T-cell (primary cell): ENCODE results near the gene CTNNA3. TPM values are rescaled to one million over a fixed set of nuclear protein-coding genes. Genes with fewer than 3 reads are reported as not detected.

Experiments used
- ATAC-seq, 4 experiments: fragments of 200-7000 bp in 3 of 4; fragments of 150-1000 bp in 1 of 4; cut with Tn5 transposase; replicated peaks in 1 of 4; 1 replicate in 3 of 4; 2 replicates in 1 of 4; pipeline ENCODE4 v1.10.0; 2021; ENCODE audit warnings: moderate library complexity in 3 of 4, mild to moderate bottlenecking in 2 of 4, moderate number of reproducible peaks in 1 of 4
- CTCF ChIA-PET, 2 donors: fragments of 300-600 bp; sonication (Branson Sonifier 250); formaldehyde crosslinking; loops; one replicate each; lab custom pipeline; 2022; ENCODE audit warnings: antibody characterized with exemption in 2 of 2; lab: Charles Lee
- POLR2A ChIA-PET, 2 donors: fragments of 300-600 bp; sonication (Branson Sonifier 250); formaldehyde crosslinking; loops; one replicate each; lab custom pipeline; 2022; ENCODE audit warnings: antibody characterized with exemption in 2 of 2; lab: Charles Lee
- DNase-seq, 35 experiments: peaks; one replicate each; pipeline versions ENCODE4 v3.0.0 to v3.0.0-alpha.2; 2013 to 2023
- H3K27ac ChIP-seq: one replicate; pipeline ENCODE4 v1.5.1; 2013; ENCODE audit warnings: low read length
- H3K27me3 ChIP-seq, 2 experiments: replicated peaks in 1 of 2; 1 replicate in 1 of 2; 2 replicates in 1 of 2; pipeline versions ENCODE4 v1.6.1 to v1.7.0; 2013; ENCODE audit warnings: low read length in 1 of 2, mixed read lengths in 1 of 2; ENCODE audit not compliant: control insufficient read depth in 2 of 2, insufficient read depth in 2 of 2; ENCODE audit errors: extremely low read depth in 1 of 2
- H3K36me3 ChIP-seq, 2 donors: 1 replicate in 1 of 2; 2 replicates in 1 of 2; pipeline versions ENCODE4 v1.6.1 to v1.7.0; 2013; ENCODE audit warnings: low read length in 1 of 2; ENCODE audit not compliant: control insufficient read depth in 2 of 2, insufficient read depth in 1 of 2; ENCODE audit errors: extremely low read depth in 1 of 2
- H3K4me1 ChIP-seq, 2 experiments: 1 replicate in 1 of 2; 2 replicates in 1 of 2; pipeline versions ENCODE4 v1.6.1 to v1.7.0; 2013; ENCODE audit warnings: low read length in 2 of 2, mixed read lengths in 1 of 2; ENCODE audit not compliant: insufficient read depth in 2 of 2, control insufficient read depth in 1 of 2; ENCODE audit errors: extremely low read depth in 1 of 2
- H3K4me3 ChIP-seq, 2 donors: 1 replicate in 1 of 2; 2 replicates in 1 of 2; pipeline versions ENCODE4 v1.5.1 to v1.7.0; 2013; ENCODE audit warnings: mild to moderate bottlenecking in 2 of 2, low read length in 1 of 2, moderate library complexity in 1 of 2; ENCODE audit not compliant: control insufficient read depth in 1 of 2; ENCODE audit errors: extremely low read depth in 1 of 2
- H3K9me3 ChIP-seq: 2 replicates; pipeline ENCODE4 v1.7.0; 2013
- H3K27ac Mint-ChIP-seq, 2 donors: one replicate each; pipeline ENCODE4 v1.8.0; 2020 to 2021; ENCODE audit warnings: mild to moderate bottlenecking in 2 of 2, mixed read lengths in 2 of 2
- H3K27me3 Mint-ChIP-seq, 2 donors: one replicate each; pipeline ENCODE4 v1.8.0; 2021 to 2022; ENCODE audit warnings: mixed read lengths in 2 of 2
- H3K36me3 Mint-ChIP-seq: one replicate; pipeline ENCODE4 v1.8.0; 2021; ENCODE audit warnings: mixed read lengths
- H3K4me1 Mint-ChIP-seq, 3 donors: one replicate each; pipeline ENCODE4 v1.8.0; 2020 to 2022; ENCODE audit warnings: mixed read lengths in 3 of 3, mild to moderate bottlenecking in 1 of 3
- H3K4me3 Mint-ChIP-seq, 3 donors: one replicate each; pipeline ENCODE4 v1.8.0; 2020 to 2022; ENCODE audit warnings: mild to moderate bottlenecking in 3 of 3, mixed read lengths in 3 of 3, moderate library complexity in 3 of 3
- H3K9me3 Mint-ChIP-seq, 3 donors: one replicate each; pipeline ENCODE4 v1.8.0; 2020 to 2022; ENCODE audit warnings: mixed read lengths in 3 of 3
- WGBS: methylation state at CpG from one replicate; pipeline ENCODE4 v1.1.5; 2013; ENCODE audit warnings: missing lambda C conversion rate; ENCODE audit not compliant: insufficient coverage; 5-methylcytosine and 5-hydroxymethylcytosine counted together
- total RNA-seq, 35 experiments: library from RNA in 6 of 35; stranded (reverse) in 6 of 35; fragments of 120-200 nt in 1 of 35; gene quantifications; one replicate each; pipeline versions ENCODE4 v1.2.1 to v1.2.4 and lab custom pipeline; 2013 to 2026

Gene CTNNA3
- total RNA-seq, 5 donors from 2014 or later (not counting 1 experiment from before 2014, with no cell fraction given), result 0.88 TPM; not detected in 4

DNA sequence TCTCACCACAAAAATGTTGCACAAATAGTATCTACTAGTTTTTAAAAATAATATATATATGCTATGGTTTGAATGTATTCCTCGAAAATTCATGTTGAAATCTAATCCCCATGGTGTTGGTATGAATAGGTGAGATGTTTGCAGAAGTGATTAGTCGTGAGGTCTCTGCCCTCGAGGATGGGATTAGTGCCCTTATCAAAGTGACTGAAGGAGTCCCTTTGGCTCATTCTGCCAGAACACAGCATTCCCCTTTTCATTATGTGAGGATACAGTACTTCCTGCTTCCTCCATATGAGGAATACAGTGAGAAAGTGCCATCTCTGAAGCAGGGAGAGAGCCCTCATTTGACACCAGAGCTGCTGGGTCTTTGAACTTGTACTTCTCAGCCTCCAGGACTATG, 1547.7 kb downstream of the CTNNA3 start:
- WGBS, result no CpG with 5 or more reads among the region's 3 CpGs
- ChIA-PET POLR2A (no interaction called here), CTCF (interaction anchor here in 1 of 2 donors (0.6 kb wide), 1 partner anchor 1618 kb away, joined by 4 read pairs; no protein-coding TSS in a partner anchor)
- H3K4me3 ChIP-seq, result no peak overlapping the region
- H3K27me3 Mint-ChIP-seq, result no peaks in the 10 kb centered on the region
- no peak overlapping the region for H3K27ac ChIP-seq
- no peaks in the 10 kb centered on the region for H3K9me3 ChIP-seq
- ATAC-seq (no peak), DNase-seq (no peak)
- no peaks in the 10 kb centered on the region for H3K27me3 ChIP-seq
- H3K4me3 Mint-ChIP-seq, result no peak overlapping the region
- H3K4me1 ChIP-seq, result no peaks in the 10 kb centered on the region
- no peaks in the 10 kb centered on the region for H3K36me3 ChIP-seq
- H3K9me3 Mint-ChIP-seq, result no peaks in the 10 kb centered on the region
- H3K27ac Mint-ChIP-seq, result no peak overlapping the region
- no peaks in the 10 kb centered on the region for H3K36me3 Mint-ChIP-seq
- H3K4me1 Mint-ChIP-seq, result no peaks in the 10 kb centered on the region

DNA sequence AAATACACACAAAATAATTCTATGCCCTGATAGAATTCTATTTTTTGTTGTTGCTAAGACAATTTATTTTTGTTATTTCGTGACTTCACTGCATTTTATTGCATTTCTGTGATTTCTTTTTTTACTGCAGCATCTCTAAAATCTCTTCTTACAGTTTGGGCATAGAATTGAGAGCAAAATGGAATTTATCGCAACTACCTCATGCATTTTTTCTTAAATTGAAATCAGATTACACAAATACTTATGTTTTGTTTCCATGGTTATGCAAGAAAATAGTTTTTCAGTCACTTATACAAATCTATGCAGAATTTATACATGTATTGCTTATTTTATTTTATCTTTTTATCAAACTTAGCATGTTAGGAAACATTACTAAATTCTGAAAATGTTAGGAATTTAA, 1552.0 kb downstream of the CTNNA3 start:
- ATAC-seq (no peak), DNase-seq (no peak)
- CTCF ChIA-PET, result no interaction called here
- Mint-ChIP-seq H3K36me3 (no peaks in the 10 kb centered on the region), H3K4me3 (no peak overlapping the region), H3K27ac (no peak overlapping the region), H3K4me1 (no peaks in the 10 kb centered on the region), H3K27me3 (no peaks in the 10 kb centered on the region), H3K9me3 (no peaks in the 10 kb centered on the region)
- H3K36me3 ChIP-seq, result no peaks in the 10 kb centered on the region
- no peaks in the 10 kb centered on the region for H3K9me3 ChIP-seq
- no CpG with 5 or more reads among the region's 2 CpGs for WGBS
- POLR2A ChIA-PET, result no interaction called here
- no peak overlapping the region for H3K4me3 ChIP-seq
- H3K27ac ChIP-seq, result no peak overlapping the region
- no peaks in the 10 kb centered on the region for H3K27me3 ChIP-seq
- no peaks in the 10 kb centered on the region for H3K4me1 ChIP-seq

DNA sequence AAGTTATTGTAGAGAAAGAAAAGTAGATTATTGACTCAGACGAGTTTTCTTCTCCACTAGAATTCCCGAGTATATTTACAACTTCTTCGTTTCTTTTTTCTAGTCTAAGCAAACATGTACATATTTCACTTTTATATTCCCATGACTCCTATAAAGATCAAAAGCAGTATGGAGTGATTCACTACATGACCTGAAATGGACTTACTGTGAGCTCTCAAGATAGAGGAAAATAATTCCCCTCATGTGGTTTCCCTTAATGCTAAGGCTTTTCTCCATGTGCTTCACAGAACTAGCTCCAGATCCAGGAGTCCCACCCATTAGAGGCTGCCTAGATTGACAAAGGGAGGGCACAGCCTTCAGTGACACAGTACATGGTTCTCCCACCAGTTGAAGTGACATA, 1593.2 kb downstream of the CTNNA3 start:
- Histone ChIP-seq H3K9me3 (no peaks in the 10 kb centered on the region), H3K27ac (no peak overlapping the region), H3K27me3 (no peaks in the 10 kb centered on the region), H3K4me3 (no peak overlapping the region), H3K4me1 (no peaks in the 10 kb centered on the region), H3K36me3 (no peaks in the 10 kb centered on the region)
- ATAC-seq, result no peak
- Mint-ChIP-seq H3K27me3 (no peaks in the 10 kb centered on the region), H3K9me3 (peaks cover 0 to 9% (median 4%) of the 10 kb centered on the region in 3 donors), H3K36me3 (no peaks in the 10 kb centered on the region), H3K27ac (no peak overlapping the region), H3K4me1 (no peaks in the 10 kb centered on the region), H3K4me3 (no peak overlapping the region)
- POLR2A ChIA-PET, result no interaction called here
- CTCF ChIA-PET, result no interaction called here
- DNase-seq, result no peak
- WGBS, result no CpG with 5 or more reads among the region's 3 CpGs

DNA sequence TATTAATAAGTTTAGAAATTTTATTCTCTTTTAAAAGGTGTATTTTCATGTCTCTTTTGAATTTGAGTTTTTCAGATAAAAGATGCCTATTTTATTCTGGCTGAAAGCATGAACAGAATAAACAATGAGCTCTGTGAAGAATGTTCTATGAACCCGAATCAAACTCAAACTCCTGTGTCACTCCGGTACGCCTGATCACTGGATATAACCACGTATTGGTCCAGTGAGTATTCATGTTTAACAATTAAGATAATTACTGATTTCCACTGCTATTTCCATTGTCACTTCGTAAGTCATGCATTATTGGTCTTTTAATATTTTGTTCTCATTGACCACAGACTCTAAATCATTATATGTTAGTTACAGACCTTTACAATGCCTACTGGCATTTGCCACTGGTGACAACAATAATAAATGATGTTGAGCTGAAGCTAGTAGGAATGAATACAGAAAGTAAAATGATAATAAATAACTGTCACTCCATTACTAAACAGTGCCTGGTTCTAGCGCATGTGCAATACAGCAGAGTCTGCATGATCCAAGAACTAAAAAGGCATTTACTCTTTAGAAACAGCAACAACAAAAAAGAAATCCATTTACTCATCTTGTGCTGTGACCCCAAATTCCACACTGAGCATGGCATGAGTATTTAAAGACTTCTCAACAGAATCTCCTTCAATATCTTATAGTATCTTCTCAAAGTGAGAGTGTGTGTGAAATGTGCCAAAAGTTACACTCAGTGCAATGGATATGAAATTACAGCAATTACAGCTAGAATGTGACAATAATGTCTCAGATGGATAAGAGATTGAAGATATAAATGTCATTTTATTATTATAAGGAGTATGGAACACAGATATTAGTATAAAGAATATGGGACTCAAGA, 1597.2 kb downstream of the CTNNA3 start:
- Mint-ChIP-seq H3K36me3 (no peaks in the 10 kb centered on the region), H3K27me3 (no peaks in the 10 kb centered on the region), H3K9me3 (peaks cover 3 to 9% (median 3%) of the 10 kb centered on the region in 3 donors), H3K4me3 (no peak overlapping the region), H3K4me1 (no peaks in the 10 kb centered on the region), H3K27ac (no peak overlapping the region)
- ATAC-seq, result no peak
- H3K27me3 ChIP-seq, result no peaks in the 10 kb centered on the region
- no peaks in the 10 kb centered on the region for H3K36me3 ChIP-seq
- ChIA-PET CTCF (no interaction called here), POLR2A (no interaction called here)
- H3K4me3 ChIP-seq, result no peak overlapping the region
- WGBS, result no CpG with 5 or more reads among the region's 6 CpGs
- no peaks in the 10 kb centered on the region for H3K9me3 ChIP-seq
- no peak for DNase-seq
- H3K27ac ChIP-seq, result no peak overlapping the region
- H3K4me1 ChIP-seq, result no peaks in the 10 kb centered on the region

DNA sequence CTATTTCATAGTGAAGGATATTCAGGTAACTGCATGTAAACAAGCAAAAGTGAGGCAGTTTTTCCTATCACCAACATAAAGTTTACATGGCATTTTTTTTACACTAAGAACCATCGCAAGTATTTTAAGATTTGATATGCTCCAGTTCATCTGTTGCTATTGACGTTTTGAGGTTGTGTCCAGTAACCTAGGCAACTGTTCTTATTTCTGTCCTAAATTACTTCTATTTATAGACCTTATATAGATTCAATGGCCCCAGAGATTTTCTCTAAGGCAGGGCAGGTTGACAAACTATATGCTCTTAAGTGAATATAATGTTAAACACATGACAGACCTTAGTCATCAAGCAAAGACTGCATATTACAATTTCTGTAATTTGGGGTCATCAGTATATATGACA, 1600.4 kb downstream of the CTNNA3 start:
- Mint-ChIP-seq H3K4me3 (no peak overlapping the region), H3K27me3 (no peaks in the 10 kb centered on the region), H3K36me3 (no peaks in the 10 kb centered on the region), H3K4me1 (no peaks in the 10 kb centered on the region), H3K27ac (no peak overlapping the region), H3K9me3 (peaks cover 0 to 3% (median 3%) of the 10 kb centered on the region in 3 donors)
- CTCF ChIA-PET, result no interaction called here
- H3K27me3 ChIP-seq, result no peaks in the 10 kb centered on the region
- WGBS, result 100% methylated on average over 1 of the region's 2 CpGs
- no peaks in the 10 kb centered on the region for H3K9me3 ChIP-seq
- DNase-seq (no peak), ATAC-seq (no peak)
- no peak overlapping the region for H3K27ac ChIP-seq
- no peaks in the 10 kb centered on the region for H3K4me1 ChIP-seq
- no peaks in the 10 kb centered on the region for H3K36me3 ChIP-seq
- POLR2A ChIA-PET, result no interaction called here
- no peak overlapping the region for H3K4me3 ChIP-seq

DNA sequence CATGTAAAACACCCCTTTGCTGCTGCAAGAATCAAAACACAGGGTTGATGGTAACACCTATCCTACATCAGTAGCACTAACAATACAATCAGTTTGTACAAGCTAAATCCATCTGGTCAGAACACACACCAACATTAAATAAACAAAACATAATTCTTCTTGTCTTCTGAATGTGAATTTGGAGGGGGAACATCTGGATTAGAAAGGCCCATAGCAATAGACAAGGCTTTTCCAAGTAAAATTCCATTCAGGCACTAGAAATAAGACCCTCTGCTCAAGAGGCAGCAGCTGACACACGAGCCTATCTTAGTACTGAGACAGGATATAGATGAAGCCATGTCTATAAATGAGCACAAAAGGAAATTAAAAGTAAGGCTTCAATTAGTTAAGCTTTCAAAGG, 1610.1 kb downstream of the CTNNA3 start:
- H3K9me3 ChIP-seq, result no peaks in the 10 kb centered on the region
- CTCF ChIA-PET, result no interaction called here
- Mint-ChIP-seq H3K9me3 (peaks cover 6 to 8% (median 7%) of the 10 kb centered on the region in 3 donors), H3K27me3 (no peaks in the 10 kb centered on the region), H3K27ac (no peak overlapping the region), H3K4me3 (no peak overlapping the region), H3K4me1 (no peaks in the 10 kb centered on the region), H3K36me3 (no peaks in the 10 kb centered on the region)
- no peak overlapping the region for H3K4me3 ChIP-seq
- no peak overlapping the region for H3K27ac ChIP-seq
- POLR2A ChIA-PET, result no interaction called here
- DNase-seq, result no peak
- no peaks in the 10 kb centered on the region for H3K36me3 ChIP-seq
- WGBS, result no CpG with 5 or more reads among the region's 1 CpG
- H3K27me3 ChIP-seq, result no peaks in the 10 kb centered on the region
- ATAC-seq, result no peak
- H3K4me1 ChIP-seq, result no peaks in the 10 kb centered on the region
